Skin of body (tissue), 2 donors: ENCODE results near the gene MTERF1. TPM values are rescaled to one million over a fixed set of nuclear protein-coding genes. Genes with fewer than 3 reads are reported as not detected.
"Not testable (repeated sequence)": the region's sequence is repeated elsewhere in the genome, so short reads cannot be mapped to it uniquely, and the experiment has no call there.

Source experiments
- DNase-seq: peaks from one replicate; lab custom pipeline; 2025; lab: John Stamatoyannopoulos, UW
- total RNA-seq: library from RNA; depleted of rRNA; stranded (reverse); fragments of >200 nt; gene quantifications from one replicate; pipeline ENCODE4 v1.2.3, GENCODE V29; 2014

Gene MTERF1
- total RNA-seq, 1 donor from 2014 or later, result 8.9 TPM

DNA sequence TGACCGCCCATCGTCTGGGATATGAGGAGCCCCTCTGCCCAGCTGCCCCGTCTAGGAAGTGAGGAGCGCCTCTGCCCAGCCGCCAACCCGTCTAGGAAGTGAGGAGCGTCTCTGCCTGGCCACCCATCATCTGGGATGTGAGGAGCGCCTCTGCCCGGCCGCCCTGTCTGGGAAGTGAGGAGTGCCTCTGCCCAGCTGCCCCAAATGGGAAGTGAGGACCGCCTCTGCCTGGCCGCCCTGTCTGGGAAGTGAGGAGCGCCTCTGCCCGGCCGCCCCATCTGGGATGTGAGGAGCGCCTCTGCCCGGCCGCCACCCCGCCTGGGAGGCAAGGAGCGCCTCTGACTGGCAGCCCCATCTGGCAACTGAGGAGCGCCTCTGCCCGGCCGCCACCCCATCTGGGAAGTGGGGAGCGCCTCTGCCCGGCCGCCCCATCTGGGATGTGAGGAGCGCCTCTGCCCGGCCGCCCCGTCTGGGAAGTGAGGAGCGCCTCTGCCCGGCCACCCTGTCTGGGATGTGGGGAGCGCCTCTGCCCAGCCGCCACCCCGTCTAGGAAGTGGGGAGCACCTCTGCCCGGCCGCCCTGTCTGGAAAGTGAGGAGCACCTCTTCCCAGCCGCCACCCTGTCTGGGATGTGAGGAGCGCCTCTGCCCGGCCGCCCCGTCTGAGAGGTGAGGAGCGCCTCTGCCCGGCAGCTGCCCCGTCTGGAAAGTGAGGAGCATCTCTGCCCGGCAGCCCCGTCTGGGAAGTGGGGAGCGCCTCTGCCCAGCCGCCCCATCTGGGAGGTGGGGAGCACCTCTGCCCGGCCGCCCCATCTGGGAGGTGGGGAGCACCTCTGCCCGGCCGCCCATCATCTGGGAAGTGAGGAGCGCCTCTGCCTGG lies 7.1 kb upstream of the MTERF1 start:
- not testable (repeated sequence) for DNase-seq

- no peak for DNase-seq
Measured at GRCh38 chr7:91883676-91884362, 3.3 kb upstream of the MTERF1 start.

GRCh38 chr7:91880016-91880412 lies 488 bp downstream of the MTERF1 start:
- no peak for DNase-seq

DNA sequence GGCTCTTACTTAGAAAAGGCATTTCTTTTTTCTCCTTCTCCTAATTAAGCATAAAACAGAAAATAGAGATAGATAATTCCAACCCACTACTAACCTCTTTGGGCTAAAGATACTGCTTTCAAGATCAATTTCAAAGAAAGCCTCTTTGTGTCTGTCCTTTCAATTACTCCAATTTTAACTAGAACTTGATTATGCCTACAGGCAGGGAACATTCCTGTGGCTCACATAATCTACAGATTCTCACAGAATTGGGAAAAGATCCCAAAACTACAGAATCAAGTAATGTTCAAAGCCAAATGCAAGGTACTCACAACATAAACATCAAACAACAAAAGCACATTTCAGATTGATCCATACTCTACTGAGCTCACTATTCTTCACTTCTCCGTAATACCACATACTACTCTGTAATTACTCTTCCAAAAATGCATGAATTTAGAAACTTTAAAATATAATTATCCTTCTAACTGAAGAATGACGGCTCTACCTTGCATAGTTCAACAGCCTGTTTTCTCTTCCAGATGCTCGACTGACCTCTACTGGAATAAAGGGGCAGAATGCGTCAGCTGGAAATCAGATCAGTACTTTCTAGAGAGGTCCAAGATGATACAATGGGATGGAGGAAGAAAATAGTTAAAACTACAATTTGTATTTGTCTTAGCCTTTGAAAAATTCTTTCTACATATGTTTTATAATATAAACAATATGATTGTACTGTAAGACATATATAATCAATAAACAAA lies 3.9 kb downstream of the MTERF1 start:
- no peak for DNase-seq

GRCh38 chr7:91875851-91876250 lies 4.7 kb downstream of the MTERF1 start:
- DNase-seq, result no peak

DNA sequence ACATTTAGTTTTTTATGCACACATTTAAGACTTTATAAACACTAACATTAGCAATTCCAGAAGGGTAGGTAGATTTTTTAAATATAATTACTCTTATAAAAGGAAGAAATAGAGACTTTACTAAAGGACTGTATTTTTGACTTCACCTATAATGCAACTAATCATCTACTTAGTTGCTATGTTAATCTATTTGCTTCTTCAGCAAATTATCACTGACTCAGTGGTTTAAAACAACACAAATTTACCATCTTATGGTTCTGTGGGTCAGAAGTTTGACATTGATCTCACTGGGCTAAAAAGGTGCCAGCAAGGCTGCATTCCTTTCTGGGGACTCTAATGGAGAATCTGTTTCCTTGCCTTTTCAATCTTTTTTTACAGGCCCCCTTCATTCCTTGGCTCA lies 7.6 kb downstream of the MTERF1 start:
- no peak for DNase-seq

DNA sequence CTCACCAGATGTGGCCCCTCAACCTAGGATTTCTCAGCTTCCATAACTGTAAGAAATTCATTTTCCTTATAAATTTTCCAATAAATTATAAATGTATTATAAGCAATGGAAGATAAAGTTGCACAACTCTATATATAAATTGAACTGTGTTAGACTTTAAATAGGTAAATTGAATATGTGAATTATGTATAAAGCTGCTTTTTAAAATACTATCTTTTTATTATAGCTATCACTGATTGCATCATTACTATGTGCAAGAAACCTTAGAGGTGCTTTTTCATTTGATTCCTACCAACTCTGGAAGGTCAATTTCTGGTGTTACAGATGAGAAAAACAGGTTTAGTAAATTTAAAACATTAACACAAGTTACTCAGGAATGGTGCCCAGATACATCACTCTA lies 8.4 kb downstream of the MTERF1 start:
- DNase-seq, result no peak

GRCh38 chr7:91869661-91870060 lies 10.8 kb downstream of the MTERF1 start:
- no peak for DNase-seq

DNA sequence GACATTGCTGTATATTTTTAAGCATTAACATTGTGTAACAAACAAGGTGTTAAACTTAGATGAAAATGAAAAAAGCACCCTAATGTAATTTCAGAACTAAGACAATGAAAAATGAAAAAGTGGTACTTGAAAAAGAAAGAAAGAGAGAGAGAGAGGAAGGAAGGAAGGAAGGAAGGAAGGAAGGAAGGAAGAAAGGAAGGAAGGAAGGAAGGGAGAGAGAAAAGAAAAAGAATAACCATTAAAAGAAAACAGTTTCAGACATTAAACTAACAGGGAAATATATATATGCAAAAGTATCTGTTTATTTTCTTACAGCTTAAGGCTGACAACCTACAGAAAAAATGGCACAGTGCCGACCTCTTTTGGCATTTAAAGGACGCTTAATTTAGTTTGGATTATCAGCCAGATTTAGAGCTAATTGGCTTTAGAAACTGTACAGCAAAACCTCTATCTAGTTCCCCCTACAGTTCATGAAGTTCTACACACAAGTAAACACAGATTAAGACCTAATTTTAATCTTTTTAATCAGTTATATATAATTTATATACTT lies 13.8 kb downstream of the MTERF1 start:
- no peak for DNase-seq

DNA sequence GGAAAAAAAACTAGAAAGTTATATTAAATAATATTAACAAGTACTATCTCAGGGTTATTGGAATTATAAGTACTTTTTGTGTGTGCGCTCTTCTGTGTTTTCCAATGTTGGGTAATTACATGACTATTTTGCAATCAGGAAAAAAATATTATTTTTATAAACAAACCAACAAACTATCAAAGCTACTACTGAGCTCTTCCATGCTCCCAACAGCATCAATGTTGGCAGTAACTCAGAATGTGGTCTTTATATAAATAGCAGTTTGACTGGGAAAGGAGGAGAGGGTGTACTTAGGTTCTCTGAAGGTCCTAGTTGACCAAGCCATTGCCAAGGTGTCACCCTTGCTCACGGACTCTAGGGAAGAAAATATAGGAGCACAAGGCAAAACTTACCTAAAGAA lies 15.0 kb downstream of the MTERF1 start:
- DNase-seq, result no peak

DNA sequence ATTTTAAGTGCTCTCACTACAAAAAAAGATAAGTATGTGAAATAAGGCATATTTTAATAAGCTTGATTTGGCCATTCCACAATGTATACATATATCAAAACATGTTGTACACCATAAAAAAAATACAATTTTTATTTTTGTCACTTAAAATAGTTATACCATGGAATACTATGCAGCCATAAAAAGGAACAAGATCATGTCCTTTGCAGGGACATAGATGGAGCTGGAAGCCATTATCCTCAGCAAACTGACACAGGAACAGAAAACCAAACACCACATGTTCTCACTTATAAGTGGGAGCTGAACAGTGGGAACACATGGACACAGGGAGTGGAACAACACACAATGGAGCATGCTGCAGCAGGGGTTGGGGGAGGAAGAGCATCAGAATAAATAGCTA lies 15.9 kb downstream of the MTERF1 start:
- DNase-seq, result not testable (repeated sequence)

DNA sequence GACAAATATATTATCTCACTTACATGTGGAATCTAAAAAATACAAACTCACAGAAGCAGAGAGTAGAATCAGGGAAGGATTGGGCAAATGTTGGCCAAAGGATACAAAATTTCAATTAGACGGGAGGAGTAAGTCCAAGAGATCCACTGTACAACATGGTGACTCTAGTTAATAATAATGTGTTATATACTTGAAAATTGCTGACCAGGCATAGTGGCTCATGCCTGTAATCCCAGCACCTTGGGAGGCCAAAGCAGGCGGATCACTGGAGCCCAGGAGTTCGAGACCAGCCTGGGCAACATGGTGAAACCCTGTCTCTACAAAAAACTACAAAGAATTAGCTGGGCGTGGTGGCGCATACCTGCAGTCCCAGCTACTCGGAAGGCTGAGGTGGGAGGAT lies 16.4 kb downstream of the MTERF1 start:
- DNase-seq, result no peak

- no peak for DNase-seq
Measured at GRCh38 chr7:91852263-91852741, 28.2 kb downstream of the MTERF1 start.

DNA sequence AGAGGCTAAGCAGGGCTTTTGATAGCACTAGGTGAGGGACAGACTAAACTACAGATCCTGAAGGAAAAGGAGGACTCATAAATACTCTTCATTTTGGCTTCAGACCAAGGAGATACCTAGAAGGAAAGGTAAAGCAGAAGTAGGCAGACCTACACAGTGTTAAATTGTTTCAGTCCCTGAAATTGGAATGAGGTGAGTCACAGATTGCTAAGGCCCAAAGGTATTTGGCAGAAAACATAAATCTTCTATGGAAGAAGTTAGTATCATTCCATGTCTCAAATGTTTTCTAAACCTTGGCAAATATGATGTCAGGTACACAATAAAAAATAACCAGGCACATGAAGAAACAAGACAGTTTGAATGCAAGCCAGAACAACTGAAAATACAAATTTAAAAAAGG lies 30.0 kb downstream of the MTERF1 start:
- DNase-seq, result no peak

DNA sequence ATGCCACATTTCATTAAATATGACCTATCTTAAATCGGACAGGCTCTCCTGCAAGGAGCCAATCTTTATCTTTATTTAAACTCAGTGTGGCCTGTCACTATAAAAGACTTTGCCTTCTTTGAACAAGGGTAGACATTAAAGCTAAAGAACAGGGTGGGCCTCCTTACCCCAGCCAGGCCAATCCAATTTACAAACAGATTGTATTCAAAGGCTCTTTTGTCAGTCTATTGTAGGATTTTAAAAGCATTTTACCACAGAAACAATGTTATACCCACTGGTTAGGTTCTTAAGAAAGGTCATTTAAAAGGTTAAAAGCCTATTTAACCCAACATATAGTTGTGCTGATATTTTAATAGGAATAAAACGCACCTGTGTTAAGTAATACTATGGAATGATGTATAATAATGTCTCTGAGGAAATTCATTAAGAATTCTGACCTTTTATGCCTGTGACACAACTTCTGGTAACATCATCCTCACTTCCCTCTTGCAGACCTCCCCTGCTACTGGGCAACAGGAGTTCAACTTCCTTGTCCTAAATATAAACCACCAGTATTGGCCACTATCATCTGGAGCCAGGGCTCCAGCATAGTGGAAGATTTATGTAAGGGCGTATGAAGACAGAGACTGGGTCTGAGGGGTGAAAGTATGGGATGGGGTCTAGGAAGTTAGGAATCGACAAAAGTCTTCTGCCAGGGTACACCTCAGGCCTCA lies 32.5 kb downstream of the MTERF1 start:
- DNase-seq, result no peak

DNA sequence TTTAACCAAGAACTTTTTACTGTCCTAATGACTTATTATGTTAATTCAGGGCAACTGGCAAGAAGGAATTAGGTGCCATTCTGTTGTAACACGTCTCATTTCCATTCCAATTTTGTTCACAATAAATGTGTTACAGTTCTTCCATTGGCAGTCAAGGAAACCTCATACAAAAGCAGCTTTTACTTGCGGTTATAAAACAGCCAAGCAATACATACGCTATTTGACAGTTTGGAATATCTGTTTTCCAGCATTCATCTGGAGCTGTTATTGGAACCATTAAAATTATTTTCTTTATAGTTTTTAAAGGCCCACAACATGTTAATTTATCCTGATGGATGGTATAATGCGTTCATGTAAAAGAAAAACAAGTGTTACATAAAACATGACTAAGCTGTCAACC lies 33.3 kb downstream of the MTERF1 start:
- no peak for DNase-seq

DNA sequence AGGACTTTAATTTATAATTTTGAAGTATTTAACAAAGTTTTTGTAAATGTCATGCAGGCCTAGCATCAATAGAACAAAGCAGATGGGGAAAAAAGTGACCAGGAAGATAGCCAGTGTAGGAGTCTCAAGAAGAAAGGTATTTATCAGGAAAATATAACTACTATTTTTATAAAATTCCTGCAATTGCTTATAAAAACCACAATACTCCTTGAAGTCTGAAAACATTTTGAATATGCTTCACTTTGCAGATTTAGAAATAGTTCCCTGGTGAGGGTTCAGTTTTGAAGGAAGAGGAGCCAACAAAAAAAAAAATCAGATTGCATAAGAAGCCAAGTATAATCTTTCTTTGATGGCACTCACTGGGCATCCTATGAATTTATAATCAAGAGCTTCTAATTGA lies 34.1 kb downstream of the MTERF1 start:
- no peak for DNase-seq

GRCh38 chr7:91843831-91844230 lies 36.7 kb downstream of the MTERF1 start:
- no peak for DNase-seq

DNA sequence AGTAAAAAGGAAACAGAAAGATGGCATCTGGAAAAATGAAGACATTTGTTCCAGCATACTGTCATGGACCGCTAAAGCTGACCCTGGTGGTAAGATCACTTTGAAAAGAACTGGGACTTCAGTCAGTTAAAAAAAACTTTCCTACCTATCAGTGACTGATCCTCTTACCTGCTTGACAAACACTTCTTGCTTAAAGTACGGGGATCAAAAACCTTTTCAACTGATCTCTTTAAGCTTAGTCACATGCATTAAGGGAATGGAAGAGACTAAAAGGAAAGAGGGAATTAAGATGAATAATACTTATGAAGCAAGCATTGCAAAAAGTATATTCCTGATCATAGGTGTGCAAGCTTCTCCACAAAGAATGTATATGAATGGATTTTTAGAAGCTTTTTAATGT lies 42.1 kb downstream of the MTERF1 start:
- no peak for DNase-seq

- DNase-seq, result no peak
Measured at GRCh38 chr7:91837397-91838070, 43.0 kb downstream of the MTERF1 start.
